Erythroblast (primary cell): Measurements from ENCODE around the gene ERICH4.
"Not testable (repeated sequence)": the region's sequence is repeated elsewhere in the genome, so short reads cannot be mapped to it uniquely, and the experiment has no call there.

Source experiments
- DNase-seq, 2 experiments: peaks; one replicate each; lab custom pipeline; 2025; lab: John Stamatoyannopoulos, UW
- GATA1 ChIP-seq: IDR thresholded peaks from 2 replicates; pipeline ENCODE4 v1.6.1; 2011; ENCODE audit warnings: low read depth, mild to moderate bottlenecking, control low read depth, low read length, moderate library complexity
- POLR2A ChIP-seq: IDR thresholded peaks from 2 replicates; pipeline ENCODE4 v1.6.1; 2011; ENCODE audit warnings: mild to moderate bottlenecking, low read length

Gene ERICH4, protein sequence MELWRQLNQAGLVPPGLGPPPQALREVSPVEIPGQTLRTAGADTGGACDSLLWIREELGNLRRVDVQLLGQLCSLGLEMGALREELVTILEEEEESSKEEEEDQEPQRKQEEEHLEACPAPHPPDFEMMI

DNA sequence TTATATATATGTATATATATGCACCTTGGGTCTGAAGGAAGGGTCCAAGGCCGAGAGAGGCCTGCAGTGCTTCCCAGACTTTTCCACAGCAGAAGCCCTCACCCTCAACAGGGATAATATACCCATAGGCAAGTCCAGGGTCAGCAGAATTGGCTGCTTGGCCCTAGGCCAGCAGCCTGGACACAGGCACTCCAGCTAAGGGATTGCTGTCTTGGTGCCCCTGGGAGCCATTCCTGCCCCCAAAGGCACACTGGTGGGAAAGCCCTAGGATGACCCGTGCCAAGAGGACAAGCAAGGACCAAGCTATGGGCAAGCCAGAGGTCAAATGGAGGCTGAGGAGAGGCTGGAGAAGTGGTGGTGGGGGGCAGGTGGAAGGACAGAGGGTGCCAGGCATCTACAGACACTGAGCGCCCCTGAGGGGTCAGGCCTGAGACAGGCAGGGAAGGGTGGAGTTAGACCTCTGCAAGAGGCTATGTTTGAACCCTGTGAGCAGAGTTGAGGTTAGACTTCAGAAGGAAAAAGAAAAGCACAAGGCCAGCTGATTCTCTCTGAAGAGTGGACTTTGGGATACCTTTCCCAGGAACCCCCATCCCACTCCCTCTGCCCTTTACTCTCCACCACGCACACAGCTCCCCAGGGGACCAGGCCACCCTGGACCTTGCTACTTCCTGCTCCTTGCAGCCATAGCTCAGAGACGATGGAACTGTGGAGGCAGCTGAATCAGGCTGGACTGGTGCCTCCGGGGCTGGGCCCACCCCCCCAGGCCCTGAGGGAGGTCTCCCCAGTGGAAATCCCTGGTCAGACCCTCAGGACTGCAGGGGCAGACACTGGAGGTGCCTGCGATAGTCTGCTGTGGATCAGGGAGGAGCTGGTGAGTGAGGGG lies at the start of gene ERICH4:
Gene ERICH4 (plus strand): TSS at position 684 of the 883 bp plus-strand sequence. CDS start 14 bp downstream, at position 698.
- TF ChIP-seq GATA1, result no peak
- no peak for TF ChIP-seq POLR2A
- no peak for DNase-seq

DNA sequence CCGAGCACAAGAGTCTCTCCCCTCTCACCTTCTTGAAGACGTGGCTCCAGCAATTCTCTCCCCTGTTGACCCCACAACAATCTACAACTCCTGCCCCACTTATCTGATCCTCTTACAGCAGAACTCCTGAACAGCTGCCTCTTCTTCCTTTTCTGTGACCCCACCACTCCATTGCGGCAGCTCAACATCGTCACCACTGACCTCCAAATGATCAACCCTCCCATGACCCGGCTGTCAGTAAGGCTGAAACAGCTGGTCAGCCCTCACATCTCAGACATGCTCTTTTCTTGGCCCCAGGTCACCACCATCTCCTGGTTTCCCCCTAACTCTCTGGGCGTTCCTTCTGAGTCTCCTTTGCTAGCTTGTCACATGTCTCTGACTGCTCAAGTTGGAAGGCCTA lies 47.6 kb upstream of the ERICH4 start:
- DNase-seq, result peak in 1 of 2 experiments; percentile 36

DNA sequence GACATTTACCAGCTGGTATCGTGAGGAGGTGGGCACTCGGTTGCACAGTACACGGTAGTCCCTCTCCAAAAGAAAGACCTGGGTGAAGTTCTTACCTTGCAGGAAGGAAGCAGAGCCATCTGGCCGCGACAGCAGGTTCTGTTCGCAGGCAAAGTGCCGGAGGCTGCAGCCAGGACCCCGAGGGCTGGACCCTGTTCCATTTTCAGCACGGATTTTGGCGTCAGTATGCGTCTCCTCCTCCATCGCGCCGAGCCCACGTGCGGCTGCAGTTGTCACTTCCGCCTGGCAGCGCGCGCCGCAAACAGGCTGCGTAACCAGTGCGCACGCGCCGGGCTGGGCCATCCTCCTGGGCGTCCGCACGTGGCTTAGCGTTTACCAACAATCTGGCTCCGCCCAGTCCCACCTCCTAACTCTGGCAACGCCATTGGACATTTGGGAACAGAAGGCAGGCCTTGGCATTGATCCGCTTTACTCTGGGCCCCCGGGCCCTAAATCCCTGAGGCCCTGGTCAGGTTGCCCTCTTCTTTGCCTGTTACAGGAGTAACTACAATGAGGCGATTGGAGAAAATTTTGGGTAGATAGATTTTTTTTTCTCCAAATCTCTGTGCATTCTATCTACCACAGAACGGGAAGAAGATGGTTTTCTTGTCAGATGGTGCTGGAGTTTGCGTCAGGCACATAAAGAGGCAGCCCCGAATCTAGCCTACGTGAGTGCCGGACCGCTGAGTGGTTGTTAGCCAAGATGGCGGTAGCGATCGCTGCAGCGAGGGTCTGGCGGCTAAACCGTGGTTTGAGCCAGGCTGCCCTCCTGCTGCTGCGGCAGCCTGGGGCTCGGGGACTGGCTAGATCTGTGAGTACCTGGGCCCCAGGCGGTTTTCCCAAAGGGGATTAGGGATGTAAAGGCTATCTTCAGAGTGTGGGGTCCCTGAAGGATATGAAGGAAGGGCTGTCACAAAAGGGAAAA lies 45.6 kb upstream of the ERICH4 start, which contains the start of the genes BCKDHA and EXOSC5:
Gene BCKDHA (plus strand): TSS at position 733 of the 964 bp plus-strand sequence. CDS start 10 bp downstream, at position 743.
Gene EXOSC5 (minus strand): TSS at position 274 of the 964 bp plus-strand sequence. CDS start 31 bp downstream, at position 243.
- DNase-seq, result peak; percentile 100
- TF ChIP-seq POLR2A (peak; percentile 59), GATA1 (no peak)

More for the DNA sequence above, 47.6 kb upstream of the ERICH4 start:
- TF ChIP-seq GATA1 (no peak), POLR2A (no peak)

DNA sequence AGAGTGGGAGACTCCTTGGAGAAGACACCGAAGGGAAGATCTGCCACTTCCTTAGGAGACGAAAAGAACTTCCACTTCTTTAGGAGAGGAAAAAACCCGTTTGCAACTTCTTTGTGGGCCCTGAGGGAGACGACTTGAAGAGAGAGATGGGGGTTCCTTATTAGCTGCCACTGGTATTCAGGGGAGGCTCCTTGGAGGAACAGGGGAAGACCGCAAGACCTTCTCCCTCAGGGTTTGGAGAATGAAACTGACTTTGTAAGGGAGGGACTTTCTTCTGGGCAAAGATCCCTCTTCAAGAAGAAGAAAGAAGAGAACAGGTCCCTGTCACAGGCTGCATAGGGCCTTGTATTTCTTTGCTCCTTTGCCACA lies 44.9 kb upstream of the ERICH4 start:
- TF ChIP-seq GATA1 (no peak), POLR2A (no peak)
- peak; percentile 58 to 70 for DNase-seq

DNA sequence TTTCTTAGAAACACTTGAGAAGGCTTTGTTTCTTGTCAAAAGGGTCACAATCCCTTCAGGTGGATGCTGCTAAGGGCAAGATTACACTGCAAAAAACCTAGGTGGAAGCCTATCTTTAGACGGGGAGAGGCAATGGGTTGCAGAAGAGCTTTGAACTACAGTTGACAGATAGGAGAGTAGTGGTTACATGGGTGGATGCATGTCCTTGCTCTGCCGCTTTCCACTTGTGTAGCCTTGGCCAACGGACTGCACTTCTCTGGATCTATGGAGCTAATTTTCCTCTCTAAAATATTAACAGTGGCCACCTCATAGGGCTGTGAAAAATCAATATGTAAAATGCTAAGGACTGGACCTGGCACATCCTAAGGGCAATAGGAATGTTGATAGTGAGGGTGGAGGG lies 44.4 kb upstream of the ERICH4 start:
- TF ChIP-seq POLR2A, result no peak
- no peak for TF ChIP-seq GATA1
- peak; percentile 44 to 45 for DNase-seq

DNA sequence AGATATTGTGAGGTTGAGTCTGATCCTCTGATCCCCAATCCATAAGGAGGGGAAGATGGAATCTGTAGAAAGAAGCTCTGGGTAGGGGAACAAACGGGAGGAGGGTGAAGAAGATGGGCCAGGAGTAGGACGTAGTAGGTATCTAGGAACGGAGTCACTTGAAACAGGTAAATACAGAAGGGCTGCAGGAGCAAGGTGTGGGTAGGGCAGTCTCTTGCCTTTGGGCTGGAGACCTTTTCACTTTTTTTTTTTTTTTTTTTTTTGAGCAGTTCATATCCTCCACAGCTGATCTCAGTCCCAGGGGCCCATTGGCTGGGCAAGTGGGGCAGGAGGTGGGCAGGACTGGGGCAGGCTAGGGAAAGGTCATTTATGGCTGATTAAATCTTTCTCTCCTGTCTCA lies 43.9 kb upstream of the ERICH4 start:
- no peak for TF ChIP-seq GATA1
- TF ChIP-seq POLR2A, result no peak

DNA sequence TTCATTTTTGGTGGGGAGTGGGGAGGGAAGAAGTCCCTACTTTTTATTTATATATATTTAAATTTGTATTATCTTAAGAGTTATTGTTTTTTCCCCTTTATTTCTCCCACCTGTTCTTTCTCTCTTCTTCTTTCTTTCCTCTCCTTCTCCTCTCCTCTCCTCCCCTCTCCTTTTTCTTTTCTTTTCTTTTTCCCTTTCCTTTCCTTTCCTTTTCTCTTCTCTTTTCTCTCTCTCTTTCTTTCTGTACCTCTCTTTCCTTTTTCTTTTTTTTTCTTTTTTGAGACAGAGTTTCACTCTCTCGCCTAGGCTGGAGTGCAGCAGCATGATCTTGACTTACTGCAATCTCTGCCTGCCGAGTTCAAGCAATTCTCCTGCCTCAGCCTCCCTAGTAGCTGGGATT lies 43.4 kb upstream of the ERICH4 start:
- DNase-seq, result no peak
- TF ChIP-seq POLR2A (no peak), GATA1 (no peak)

More for the DNA sequence above, 43.9 kb upstream of the ERICH4 start:
- DNase-seq, result no peak

DNA sequence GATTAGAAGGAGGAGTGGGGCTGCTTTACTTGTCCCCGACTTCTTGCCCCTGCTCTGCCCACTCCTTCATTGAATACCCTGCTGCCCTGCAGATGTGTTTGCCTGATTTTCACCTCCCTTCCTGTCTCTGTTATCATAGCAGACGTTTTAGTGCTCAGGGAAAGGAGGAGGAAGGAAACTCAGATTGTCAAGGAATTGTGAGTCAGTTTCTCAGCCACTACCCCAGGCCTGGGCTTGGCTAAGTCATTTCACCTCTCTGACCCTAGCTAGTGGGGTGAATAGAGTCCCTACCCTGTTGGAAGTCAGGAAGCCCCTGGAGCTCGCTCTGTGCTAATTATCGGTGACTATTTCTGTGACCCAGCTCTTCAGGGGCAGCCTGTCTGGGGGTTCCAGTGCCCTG lies 41.5 kb upstream of the ERICH4 start:
- DNase-seq, result no peak
- no peak for TF ChIP-seq POLR2A
- TF ChIP-seq GATA1, result no peak

DNA sequence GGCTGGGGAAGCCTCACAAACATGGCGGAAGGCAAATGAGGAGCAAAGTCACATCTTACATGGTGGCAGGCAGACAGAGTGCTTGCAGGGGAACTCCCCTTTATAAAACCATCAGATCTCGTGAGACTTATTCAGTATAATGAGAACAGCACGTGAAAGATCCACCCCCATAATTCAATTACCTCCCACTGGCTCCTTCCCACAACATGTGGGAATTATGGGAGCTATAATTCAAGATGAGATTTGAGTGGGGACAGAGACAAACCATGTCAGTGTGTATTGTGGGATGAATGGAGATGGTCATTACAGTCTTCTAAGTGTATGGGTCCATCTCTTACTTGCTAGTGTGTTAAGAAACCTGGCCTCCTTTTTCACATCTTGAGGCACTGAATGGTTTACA lies 40.9 kb upstream of the ERICH4 start:
- TF ChIP-seq GATA1, result no peak
- no peak for TF ChIP-seq POLR2A
- no peak for DNase-seq

DNA sequence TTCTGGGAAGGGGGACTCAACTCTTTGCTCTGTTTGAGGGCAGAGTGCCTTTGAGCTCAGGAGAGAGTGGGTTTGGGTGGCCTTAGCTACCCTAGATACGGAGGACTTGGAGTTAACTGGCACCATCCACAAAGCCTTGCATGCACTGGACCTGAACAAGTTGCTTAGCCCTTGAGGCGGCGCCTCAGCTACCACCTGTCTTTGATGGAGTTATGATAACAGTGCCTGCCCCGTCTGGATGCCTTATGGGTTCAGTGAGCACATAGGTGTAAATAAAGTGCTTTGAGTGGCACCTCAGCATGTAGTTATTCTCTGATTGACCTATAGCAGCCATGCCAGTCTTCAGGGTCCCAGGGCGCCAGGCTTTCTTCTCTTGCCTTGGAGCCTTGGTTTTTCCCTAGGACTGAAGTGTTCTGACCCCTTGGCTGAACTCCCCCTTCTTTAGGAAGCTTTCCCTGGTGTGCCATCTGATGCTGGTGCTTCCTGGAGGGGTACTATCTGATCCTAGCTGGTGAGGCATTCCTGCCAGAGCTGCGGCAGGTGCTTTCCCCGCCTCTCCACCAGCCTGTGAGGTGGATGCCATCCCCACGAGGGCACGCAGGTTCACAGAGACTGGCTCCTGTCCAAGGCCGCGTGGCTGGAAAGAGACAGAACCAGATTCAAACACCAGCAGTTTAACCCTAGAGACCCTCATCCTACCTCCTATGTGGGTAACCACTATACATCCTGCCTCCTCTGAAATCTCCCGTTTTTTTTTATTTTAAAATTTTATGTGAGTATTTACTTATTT lies 39.6 kb upstream of the ERICH4 start:
- DNase-seq, result no peak
- TF ChIP-seq GATA1, result no peak
- TF ChIP-seq POLR2A, result no peak

DNA sequence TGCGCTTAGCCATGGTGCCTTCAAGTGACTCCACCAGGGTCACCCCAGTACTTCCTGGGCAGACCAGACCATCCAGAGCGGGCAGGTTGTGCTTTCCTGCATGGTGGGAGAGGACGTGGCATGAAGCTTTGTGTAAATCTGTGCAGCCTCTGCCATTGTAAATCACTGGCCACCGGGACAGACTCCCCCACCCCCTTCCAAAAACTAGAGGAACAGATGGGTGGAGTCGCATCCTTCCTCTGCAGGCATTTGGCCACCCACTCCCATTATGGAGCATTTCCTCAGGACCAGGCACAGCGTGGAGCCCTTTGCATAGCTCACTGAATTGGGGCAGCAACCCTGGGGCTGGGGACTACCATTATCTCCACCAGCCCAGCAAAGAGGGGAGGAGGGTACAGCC lies 37.2 kb upstream of the ERICH4 start:
- no peak for DNase-seq
- TF ChIP-seq GATA1, result no peak
- TF ChIP-seq POLR2A, result no peak

DNA sequence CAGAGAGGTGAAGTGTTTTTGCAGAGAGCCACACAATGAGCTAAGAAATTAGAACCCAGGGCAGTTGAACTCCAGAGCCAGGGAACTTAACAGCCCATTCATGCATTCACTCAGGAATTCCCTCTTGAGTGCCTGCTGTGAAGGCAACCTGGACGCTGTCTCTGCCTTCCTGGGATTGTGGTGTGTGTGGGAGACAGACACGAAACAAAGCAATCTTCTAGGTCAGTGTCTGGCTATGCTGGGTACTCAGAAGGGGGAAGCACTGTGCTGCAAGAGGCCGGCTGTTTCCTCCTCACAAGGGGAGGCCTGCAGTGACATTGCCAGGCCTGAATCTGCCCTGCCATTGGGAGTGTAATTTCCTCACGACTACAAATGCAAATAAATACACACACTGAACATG lies 35.7 kb upstream of the ERICH4 start:
- TF ChIP-seq GATA1 (no peak), POLR2A (no peak)
- DNase-seq, result no peak

DNA sequence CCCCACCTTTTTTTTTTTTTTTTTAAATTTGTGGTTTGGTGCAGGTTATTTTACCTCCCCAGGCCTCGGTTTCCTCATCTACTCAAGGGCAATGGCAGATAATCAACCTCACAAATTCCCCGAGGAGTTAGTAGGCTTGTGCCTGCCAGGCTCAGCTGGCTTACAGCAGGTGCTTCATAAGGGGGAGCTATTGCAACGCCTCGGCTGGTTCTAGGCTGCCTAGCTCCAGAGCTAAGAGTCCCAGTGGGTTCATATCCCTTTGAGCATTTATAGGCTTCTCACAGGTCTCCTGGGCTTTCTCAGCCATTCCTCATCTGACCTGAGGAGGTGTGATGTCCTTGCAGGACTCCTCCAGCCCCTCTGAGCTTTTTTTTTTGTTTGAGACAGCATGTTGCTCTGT lies 34.7 kb upstream of the ERICH4 start:
- TF ChIP-seq GATA1 (no peak), POLR2A (no peak)
- no peak for DNase-seq

DNA sequence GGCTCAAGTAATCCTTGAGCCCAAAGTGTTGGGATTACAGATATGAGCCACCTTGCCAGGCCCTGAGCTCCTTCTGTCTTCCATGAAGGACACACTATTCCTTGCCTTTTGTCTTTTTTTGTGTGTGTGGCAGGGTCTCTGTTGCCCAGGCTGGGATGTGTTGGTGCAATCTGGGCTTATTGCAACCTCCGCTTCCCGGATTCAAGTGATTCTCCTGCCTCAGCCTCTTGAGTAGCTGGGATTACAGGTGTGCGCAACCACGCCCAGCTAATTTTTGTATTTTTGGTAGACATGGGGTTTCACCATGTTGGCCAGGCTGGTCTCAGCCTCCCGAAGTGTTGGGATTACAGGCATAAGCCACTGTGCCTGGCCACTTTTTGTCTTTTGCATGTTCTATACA lies 34.1 kb upstream of the ERICH4 start:
- not testable (repeated sequence) for DNase-seq
